HG03066 (cell line): ENCODE results near the gene SLC9A9.
"Not testable (repeated sequence)": the region's sequence is repeated elsewhere in the genome, so short reads cannot be mapped to it uniquely, and the experiment has no call there.

Experiments used
- ATAC-seq: cut with Tn5 transposase; IDR thresholded peaks from one replicate; pipeline ENCODE4 v1.9.1; 2021; ENCODE audit warnings: low read depth; ENCODE audit not compliant: unreplicated experiment

The SLC9A9 gene

DNA sequence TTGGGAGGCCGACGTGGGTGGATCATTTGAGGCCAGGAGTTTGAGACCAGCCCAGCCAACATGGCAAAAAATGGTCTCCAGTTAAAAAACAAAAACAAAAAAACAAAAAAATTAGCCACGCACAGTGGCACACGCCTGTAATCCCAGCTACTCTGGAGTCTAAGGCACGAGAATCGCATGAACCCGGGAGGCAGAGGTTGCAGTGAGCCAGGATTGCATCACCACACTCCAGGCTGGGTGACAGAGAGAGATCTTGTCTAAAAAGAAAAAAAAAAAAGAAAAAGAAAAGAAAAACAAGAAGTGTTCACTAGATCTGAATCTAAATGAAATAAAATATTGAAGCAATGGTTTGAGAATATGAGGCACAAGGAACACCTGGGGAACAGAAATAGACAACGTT lies 36.7 kb downstream of the SLC9A9 start:
- no peak for ATAC-seq

DNA sequence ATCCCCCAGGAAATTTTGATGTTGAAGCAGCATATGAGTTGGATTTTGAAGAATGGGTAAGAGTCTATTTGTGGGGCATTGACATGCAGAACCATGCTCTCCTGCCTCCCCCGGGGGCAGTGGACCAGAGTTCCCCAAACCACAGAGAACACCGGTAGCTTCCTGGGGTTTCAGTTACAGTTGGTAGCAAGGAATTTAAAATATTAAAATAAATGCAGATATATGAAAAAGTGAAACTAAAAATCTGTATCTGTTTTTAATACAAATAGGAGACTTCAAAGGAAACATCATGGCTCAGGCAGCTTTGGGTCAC lies 37.4 kb downstream of the SLC9A9 start:
- no peak for ATAC-seq

DNA sequence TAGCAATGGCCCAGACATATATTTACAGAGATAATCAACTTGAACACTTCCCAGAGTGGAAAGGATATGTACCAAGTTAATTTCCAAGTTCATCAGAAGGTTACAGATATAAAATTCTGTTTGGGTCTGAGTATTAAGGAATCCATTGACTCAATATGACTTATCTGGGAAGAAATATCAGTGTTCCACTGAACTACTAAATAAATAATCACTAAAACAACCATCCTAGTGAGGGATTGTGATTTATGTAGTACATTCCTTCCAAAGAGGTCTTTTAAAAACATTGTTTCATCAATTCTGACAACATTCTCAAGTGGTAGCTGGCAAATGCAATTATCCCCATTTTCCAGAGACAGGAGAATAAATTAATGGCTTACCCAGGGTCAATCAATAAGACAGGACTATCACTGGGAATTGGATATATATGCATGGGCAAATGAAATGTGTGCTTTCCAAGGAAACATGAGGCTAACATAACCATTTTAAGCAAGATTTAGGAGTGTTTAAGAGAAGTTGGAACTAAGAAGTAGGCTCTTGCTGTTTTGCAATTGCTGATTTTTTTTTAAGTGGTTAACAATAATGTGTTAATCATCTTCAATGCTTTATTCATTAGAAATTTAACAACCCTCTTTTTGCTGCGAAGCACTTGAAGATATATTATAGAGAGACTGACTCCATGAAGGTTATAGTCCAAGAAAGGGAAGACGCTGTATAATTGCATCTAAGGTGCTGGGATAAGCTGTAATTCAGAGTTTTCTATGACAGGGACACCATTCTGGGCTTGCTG lies 37.9 kb downstream of the SLC9A9 start:
- no peak for ATAC-seq

DNA sequence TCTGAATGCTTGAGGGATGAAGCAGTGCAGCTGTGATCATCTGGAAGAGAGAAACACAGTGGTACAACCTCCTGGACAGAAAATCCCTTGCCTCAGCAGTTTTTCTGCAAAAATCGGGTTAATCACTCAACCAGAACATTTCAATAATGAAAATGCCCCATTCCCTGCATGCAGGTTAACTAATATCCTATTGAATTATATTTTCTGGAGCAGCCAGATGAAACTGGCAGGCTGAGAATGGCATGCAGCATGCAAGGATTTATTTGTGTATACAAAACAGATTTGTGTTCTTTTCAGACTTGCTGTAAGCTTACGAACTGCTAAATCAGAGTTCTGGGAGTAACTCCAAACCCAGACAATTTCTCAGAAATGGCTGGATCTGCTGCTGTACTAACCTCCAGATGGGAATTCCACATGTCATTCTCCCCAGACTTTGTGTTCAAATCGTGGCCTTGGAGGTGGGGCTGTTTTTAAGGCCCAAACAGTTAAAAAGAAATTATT lies 39.1 kb downstream of the SLC9A9 start:
- no peak for ATAC-seq

DNA sequence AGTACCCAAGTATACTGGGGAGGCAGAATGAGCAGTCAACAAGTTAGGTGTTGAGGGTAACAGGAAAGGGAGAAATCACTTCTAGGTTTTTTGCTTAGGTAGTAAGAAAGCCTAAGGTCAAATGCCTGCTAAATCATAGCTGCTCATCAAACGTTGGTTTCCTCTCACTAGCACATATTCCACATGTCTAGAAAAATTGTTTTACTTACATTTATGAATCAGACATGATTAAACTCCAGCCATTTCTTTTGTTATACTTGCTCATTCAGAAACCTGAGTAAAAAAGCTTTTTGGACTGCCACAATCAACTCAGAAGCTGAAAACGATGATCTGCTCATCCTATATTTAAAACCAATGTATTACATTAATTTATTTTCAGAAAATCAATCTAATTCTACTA lies 40.2 kb downstream of the SLC9A9 start:
- no peak for ATAC-seq

DNA sequence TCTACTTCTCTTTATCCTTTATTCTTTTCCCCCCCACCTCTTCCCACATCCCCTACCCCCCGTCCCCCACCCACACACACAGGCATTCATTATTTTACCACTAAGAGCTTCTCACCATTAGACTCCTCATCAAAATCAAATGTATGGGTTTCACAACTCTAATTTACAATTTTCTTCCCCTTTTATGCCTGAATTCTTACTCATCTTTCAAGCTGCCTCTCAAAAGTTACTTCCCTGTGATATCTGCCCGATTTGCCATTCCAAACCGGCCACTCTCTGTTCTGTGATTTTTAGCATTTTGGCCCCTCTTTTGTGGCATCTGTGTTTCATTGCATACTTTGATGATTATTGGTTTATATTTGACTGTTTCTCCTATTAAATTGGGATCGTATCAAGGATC lies 42.2 kb downstream of the SLC9A9 start:
- ATAC-seq: no peak

DNA sequence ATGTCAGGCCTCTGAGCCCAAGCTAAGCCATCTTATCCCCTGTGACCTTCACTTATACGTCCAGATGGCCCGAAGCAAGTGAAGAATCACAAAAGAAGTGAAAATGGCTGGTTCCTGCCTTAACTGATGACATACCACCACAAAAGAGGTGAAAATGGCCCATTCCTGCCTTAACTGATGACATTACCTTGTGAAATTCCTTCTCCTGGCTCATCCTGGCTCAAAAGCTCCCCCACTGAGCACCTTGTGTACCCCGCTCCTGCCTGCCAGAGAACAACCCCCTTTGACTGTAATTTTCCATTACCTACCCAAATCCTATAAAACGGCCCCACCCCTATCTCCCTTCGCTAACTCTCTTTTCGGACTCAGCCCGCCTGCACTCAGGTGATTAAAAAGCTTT lies 42.8 kb downstream of the SLC9A9 start:
- ATAC-seq: not testable (repeated sequence)

DNA sequence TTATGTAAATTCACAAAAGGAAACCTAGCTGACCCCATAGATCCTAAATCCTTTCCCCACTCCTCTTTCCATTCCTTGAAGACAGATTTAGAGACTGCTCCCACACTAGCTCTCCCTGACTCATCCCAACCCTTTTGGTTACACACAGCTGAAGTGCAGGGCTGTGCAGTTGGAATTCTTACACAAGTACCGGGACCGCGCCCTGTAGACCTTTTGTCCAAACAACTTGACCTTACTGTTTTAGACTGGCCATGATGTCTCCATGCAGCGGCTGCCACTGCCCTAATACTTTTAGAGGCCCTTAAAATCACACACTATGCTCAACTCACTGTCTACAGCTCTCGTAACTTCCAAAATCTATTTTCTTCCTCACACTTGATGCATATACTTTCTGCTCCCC lies 47.2 kb downstream of the SLC9A9 start:
- not testable (repeated sequence) for ATAC-seq

DNA sequence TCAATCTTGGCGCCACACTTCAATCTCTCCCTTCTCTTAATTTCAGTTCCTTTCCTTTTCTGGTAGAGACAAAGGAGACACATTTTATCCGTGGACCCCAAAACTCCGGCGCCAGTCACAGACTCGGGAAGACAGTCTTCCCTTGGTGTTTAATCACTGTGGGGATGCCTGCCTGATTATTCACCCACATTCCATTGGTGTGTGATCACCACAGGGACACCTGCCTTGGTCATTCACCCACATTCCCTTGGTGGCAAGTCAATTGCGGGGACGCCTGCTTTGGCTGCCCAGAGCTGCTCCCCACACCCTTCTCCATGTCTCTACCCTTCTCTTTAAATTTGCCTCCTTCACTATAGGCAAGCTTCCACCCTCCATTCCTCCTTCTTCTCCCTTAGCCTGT lies 50.1 kb downstream of the SLC9A9 start:
- ATAC-seq: not testable (repeated sequence)

DNA sequence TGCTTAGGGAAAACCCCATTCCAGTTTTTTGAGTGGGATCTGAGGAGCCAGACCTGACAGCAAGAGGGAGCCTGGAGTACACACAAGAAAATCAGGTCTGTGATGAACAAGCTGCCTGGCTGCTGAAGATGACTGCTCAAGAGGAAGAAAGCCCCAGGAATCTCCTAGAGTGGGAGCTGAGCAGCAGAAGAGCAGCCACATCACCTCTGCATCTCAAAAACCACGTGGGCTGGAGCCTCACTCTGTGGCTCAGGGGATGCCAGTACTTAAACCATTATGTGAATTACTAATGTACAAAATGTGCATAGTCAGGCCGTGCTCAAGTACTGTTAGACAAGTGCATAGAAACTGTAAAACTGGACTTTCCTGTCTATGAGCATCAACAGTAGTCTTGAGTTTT lies 52.4 kb downstream of the SLC9A9 start:
- ATAC-seq: no peak

DNA sequence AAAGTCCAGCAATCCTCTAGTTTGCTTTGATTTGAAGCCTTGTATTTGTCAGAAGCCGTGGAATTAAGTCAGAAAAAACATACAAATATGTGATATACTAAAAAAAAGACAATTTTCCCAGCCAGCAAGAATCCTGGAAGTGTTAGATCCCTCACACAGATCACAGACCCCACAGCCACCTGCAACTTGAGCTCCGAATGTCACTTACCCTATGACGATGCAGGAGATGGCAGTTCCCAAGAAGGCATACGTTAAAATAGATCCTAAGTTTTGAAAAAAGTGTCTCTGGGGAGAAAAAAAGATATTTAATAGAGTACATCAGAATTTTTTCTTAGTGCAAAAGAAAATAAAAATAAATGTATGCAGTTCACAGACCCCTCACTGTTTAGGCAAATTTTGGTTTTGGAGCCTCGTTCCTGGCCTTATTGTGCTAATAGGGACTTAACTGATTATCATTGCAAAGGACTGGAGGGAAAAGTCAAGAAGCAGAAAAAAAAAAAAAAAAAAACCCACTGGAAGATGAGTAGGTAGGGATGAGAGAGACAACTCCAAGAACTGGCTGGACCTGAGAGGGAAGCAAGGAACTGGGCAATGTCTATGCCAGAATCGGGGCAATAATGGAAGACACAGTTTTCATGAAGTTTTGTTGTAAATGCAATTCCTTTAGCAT lies 53.3 kb downstream of the SLC9A9 start:
- ATAC-seq: no peak

DNA sequence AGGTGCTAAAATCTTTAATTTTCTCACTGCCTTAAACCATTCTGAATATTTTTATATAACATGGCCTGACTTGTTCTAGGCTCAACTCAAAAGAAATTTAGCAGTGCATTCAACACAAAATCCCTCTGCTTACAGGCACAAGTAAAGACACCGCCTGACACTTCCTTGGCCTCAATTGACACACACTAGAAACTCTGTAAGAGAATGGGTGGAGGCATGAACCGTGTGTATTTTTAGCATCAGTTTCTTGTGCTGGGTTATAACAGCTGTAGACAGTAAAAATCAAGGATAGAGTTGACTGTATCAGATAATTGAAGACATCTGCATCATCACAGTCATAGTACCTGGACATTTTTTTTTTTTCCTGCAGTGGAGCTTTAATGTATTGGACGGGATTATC lies 54.3 kb downstream of the SLC9A9 start:
- no peak for ATAC-seq

DNA sequence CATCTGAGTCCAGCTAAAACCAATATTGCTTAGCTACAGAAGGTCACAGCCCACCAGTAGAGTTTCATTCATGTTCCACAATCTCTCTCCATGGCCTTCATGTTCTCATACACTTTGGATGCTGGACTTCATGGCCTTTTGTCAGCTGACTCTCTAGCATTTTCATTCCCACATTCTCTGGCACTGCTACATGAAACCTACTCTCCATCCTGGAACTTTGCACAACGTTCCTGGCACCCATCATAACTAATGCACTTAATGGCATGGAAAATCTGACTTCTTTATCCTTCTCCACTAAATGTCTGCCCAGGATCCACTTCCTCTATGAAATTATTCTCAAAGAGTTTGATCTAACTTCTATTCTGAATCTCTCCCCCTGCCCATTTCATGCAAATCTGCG lies 56.9 kb downstream of the SLC9A9 start:
- no peak for ATAC-seq

DNA sequence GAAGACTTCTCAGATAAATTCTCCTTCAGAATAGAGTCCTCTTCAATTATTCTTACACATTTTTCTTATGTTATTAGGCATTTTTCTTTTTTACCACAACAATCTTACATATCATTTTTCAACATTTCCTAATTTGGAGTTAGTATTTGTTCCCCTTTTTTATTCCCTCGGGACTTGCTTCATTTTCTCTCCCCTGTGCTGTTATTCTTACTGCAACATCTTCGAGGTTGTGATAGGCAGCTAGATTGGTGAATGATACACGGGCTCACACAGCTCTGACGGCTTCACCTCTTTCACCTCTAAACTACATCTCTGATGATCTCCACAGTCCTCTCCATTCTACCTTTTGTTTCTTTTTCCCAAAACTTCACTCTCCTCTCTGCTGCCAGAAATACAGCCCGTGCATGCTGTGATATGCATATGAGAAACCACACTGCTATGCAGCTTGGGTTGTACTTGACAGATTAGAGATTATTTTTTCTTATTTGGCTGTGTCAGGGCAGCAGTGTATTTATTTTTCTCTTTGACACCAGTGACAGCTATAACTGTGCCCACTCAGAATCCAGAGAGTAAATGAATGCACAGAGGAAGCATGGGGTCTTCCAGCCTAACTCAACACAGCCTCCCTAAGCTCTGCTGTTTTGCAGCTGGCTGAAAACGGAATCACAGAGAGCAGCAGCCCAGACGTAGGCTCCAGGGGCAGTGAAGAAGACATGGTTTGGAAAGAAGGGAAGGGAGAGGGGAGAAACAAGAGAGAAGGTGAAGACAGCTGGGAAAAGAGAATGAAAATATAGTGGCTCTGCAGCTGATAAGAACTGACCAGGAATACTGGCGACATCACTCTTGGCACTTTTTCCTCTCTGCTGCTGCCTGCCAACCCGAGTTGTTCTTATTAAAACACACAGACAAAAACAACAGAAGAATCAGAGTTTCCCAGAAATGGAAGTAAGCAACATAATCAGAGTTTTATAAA lies 61.8 kb downstream of the SLC9A9 start:
- no peak for ATAC-seq

DNA sequence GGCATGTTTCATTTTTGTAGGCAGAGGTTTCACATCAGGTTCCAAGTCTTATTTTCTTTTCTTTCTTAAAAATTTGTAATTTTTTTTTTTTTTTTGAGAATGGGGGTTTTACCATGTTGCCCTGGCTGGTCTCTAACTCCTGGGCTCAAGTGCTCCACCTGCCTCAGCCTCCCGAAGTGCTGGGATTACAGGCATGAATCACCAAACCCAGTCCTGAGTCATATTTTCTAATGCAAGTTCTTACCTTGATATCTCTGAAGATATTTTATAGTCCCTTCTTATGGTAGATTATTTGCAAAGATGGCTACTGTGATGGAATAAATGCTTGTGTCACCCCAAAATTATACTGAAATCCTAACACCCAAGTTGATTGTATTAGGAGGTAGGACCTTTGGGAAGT lies 63.8 kb downstream of the SLC9A9 start:
- ATAC-seq: no peak

DNA sequence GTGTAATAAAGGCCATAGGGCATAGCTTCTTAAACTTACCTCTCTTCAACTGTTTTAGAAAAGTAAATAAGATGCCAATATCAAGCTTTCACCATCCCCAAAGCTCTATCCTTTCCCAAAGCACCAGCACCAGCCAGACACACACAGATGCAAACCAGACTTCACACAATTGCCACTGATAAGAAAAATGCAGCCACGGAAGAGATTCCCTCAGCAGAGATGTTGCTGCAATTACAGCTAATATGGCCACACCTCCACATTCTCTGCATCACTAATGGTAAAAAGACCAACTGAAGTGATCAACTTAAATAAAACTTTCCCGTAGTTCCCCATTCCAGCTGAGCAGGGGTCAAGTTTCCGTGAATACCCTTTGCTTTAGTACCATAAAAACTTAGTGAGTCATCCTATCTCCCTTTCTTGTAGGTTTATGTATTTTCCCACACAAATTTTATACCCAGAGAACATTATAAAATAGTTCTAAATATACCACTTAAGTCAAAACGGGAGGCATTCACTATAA lies 64.4 kb downstream of the SLC9A9 start:
- no peak for ATAC-seq

DNA sequence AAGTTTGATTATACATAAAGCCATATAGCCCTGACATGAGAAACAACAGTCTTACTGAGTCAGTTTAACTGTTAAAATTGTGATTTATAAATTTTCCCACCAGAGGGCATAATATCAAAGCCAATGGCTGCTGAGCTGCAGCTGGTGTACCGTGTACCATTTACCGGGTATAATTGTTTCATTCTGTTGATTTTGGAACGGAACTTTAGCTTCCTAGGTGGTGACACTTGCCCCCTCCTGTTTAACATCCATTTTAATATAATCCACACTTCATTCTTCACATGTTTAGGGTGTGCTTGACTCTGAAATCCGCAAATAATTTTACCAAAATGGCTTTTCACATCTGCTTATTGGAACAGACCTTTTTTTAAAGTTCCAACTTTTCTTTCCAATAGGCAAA lies 72.8 kb downstream of the SLC9A9 start:
- ATAC-seq: no peak

DNA sequence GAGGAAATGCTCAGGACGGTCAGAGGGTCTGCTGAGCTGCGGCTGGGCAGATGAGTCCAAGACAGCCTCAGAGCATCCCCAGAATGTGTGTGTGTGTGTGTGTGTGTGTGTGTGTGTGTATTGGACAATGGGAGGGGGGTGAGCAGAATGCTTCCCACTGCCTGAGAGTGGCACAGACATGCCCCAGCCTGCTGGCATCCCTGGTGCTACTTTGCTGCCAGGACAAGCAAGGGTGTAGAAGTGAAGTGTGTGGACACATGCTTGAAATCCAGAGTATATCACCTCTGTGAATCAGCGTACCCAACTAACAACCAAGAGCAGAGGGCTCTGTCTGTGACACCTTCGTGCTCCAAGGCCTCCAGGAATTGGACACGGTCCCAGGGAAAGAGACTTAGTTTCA lies 76.3 kb downstream of the SLC9A9 start:
- ATAC-seq: no peak

DNA sequence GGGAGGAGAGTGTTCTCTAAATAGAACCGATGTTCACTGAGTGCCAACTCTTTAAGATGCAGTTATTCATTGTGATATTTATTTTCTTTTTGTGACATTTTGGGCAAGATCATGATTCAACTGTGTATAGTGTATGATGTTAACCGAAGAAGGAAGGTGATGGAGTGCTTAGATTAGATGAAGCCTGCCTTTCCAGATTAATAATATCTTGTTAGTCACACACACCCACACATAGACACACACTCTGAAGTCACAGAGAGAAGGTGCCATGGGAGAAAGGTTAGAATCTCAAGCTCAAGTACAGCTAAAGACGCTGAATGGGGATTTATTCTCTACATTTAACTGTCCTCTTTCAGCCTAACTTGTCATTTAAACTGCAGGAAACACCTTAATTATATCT lies 77.0 kb downstream of the SLC9A9 start:
- no peak for ATAC-seq

DNA sequence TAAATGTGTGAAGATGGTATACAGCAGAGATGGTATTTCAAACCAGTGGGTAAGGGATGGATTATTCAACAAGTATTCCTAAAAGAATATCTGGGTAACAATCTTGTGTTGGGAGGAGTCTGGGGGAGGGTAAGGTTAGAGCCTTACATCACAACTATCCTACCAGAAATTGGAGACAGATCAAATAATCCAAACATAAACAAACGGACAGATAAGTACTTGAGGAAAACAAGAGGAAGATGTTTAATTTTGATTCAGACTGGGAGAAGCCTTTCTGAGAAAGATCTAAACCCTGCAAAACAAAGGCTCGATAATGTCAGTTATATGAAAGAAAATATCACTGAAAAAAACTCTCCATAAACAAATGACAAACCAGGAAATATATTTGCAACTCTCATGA lies 77.9 kb downstream of the SLC9A9 start:
- no peak for ATAC-seq

DNA sequence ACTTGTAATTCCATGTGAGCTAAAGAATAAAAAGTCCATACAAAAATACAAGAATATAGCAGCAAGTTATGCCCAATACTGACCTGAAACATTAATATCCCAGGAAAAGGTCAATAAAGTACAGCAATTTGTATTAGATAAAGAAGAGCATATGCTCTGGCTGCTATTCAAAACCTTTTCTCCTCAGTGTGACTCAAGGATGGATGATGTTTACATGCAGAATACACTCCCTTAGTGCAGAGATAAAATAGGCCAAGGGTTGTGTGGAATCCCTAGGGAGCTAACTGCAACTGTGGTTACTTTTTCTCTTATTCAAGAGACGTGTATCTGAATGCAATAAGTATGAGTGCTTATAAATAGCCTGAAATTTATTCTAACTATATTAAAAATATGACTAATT lies 78.7 kb downstream of the SLC9A9 start:
- ATAC-seq: no peak
